Measurements from ENCODE around the gene AP3S2.
"Not testable (repeated sequence)": the region's sequence is repeated elsewhere in the genome, so short reads cannot be mapped to it uniquely, and the experiment has no call there.

AP3S2 gene

GRCh38 chr15:89903858-89904130 lies 10.0 kb upstream of the AP3S2 start:
- DNase-seq (ENCODE audit: extremely low read depth in 1 of 2, low read depth in 1 of 2) = no peak

DNA sequence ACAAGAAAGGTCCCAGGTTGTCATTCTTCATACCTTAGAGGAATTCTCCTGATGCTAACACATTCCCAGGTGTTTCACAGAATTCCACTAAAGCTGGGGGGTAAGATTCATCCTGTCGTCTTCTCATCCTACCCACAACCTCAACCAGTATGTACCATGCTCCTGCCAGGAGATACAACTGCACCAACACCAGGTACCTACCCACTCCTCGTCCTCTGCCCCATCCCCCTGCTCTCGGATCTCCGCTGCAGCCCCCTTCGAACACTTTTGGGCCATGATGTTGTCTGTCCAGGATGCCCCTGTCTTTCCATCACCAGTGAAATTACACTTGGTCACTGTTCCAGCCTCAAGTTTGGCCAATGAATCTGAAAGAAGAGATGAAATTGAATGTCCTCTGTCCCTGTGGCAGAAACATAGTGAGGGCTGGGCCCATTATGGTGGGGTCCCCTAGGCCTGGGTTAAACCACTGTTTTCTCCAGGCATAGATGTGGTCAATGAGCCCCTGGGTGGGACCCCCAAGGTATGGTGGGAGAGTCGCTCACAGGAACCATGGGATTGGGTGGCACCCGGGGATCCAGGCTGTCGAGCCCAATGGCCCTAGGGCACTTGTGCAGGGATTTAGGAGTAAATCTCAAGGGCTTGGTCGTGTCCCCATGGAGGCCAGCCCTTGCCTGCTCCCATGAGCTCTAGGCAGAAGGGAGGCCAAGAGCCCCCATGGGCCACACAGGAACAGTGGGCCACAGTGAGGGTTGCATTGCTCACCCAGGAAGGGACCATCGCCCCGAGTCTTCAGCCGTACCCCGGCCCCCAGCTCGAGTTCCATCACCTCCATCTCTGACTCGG lies 9.4 kb upstream of the AP3S2 start:
- no peak for DNase-seq (ENCODE audit: extremely low read depth in 1 of 2, low read depth in 1 of 2)

- no peak for DNase-seq (ENCODE audit: extremely low read depth in 1 of 2, low read depth in 1 of 2)
These were observed 7.1 kb upstream of the AP3S2 start for GRCh38 chr15:89900849-89901248.

- DNase-seq (ENCODE audit: extremely low read depth in 1 of 2, low read depth in 1 of 2) = no peak
These were observed 6.3 kb upstream of the AP3S2 start for GRCh38 chr15:89899951-89900567.

DNA sequence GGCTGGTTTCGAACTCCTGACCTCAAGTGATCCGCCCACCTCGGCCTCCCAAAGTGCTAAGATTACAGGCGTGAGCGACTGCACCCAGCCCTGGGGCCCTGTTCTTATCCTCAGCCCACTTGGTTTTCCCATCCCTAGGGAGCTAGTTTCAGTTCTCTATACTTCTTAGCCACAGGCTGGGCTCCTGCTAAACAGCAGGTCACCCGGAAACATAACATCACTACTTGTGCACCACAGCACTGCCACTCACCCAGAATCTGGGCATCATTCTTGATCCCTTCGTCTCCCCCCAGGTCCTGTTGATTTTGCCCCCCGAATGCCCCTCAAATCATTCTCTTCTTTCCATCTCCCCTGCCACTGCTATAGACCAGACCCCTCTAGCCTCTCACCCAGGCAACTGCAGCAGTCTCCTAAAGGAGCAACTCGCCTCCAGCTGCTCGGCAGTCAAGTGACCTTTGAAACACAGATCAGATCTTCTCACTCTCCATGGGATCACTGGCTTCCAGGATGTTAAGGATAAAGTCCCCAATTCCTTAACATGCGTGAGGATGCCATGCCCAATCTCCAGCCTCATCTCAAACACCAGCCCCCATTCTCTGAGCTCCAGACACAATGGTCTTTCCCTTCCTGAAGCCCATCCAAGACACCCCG lies 5.6 kb upstream of the AP3S2 start:
- DNase-seq (ENCODE audit: extremely low read depth in 1 of 2, low read depth in 1 of 2) = no peak

- DNase-seq (ENCODE audit: extremely low read depth in 1 of 2, low read depth in 1 of 2) = peak in 1 of 2 donors; percentile 8
These were observed 5.0 kb upstream of the AP3S2 start for GRCh38 chr15:89898614-89899294.

- DNase-seq (ENCODE audit: extremely low read depth in 1 of 2, low read depth in 1 of 2) = no peak
These were observed 4.4 kb upstream of the AP3S2 start for GRCh38 chr15:89898146-89898545.

GRCh38 chr15:89893027-89893426 lies 767 bp downstream of the AP3S2 start:
- DNase-seq (ENCODE audit: extremely low read depth in 1 of 2, low read depth in 1 of 2) = no peak

DNA sequence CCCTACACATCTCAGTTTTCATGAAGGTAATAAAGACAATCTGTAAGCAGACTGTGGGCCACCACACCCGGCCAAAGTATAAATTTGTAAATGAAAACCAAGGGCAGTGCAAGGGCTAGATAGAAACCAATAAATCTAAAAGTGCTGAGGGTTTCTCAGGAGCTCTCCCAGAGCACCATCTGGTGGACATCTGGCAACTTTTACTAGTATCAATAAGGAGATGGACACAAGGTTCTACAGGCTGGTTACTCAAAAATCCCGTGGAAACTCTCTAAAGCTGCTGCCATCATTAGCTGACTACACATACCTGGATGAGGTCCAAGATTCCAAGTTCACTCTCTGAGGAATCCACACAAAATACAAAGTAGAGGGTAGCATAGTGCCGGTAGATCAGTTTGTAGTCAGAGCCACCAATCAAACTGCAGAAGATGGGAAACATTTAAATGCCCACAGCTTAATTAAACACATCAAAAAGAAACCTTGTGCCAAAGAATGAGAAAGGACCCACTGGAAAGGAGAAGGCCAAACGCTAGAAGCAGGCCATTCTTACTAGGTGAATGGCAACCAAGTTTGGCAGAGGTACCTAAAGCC lies 5.5 kb downstream of the AP3S2 start:
- no peak for DNase-seq (ENCODE audit: extremely low read depth in 1 of 2, low read depth in 1 of 2)

- no peak for DNase-seq (ENCODE audit: extremely low read depth in 1 of 2, low read depth in 1 of 2)
These were observed 8.2 kb downstream of the AP3S2 start for GRCh38 chr15:89885611-89886010.

DNA sequence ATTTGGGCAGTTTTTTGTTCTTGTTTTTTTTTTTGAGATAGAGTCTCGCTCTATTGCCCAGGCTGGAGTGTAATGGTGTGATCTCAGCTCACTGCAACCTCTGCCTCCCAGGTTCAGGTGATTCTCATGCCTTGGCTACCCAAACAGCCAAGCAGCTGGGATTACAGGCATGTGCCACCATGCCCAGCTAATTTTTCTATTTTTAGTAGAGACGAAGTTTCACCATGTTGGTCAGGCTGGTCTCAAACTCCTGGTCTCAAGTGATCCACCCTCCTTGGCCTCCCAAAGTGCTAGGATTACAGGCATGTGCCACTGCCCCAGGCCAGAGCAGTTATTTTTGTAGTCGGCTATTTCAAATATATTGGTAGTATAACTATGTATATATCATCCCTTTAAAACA lies 8.6 kb downstream of the AP3S2 start:
- DNase-seq (ENCODE audit: extremely low read depth in 1 of 2, low read depth in 1 of 2) = not testable (repeated sequence)

- DNase-seq (ENCODE audit: extremely low read depth in 1 of 2, low read depth in 1 of 2) = no peak
These were observed 10.3 kb downstream of the AP3S2 start for GRCh38 chr15:89883518-89883917.

GRCh38 chr15:89880727-89881126 lies 13.1 kb downstream of the AP3S2 start:
- no peak for DNase-seq (ENCODE audit: extremely low read depth in 1 of 2, low read depth in 1 of 2)

GRCh38 chr15:89878323-89878722 lies 15.5 kb downstream of the AP3S2 start:
- DNase-seq (ENCODE audit: extremely low read depth in 1 of 2, low read depth in 1 of 2) = no peak

DNA sequence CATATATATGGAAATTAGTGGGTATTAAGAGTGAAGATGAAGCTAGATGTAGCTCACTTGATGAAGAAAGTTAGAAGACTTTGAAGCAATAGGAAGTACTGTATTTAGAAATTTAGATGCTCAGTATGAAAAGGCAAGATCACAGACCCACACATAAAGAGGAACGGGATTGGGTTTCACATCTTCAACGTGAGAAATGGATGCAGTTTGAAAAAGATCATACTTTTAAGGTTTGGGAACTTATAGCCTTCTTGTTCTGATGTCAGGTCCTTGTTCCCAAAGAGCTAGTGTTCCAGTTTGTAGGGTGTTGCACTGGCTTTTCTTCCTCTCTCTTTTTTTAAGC lies 16.7 kb downstream of the AP3S2 start:
- DNase-seq (ENCODE audit: extremely low read depth in 1 of 2, low read depth in 1 of 2) = no peak

DNA sequence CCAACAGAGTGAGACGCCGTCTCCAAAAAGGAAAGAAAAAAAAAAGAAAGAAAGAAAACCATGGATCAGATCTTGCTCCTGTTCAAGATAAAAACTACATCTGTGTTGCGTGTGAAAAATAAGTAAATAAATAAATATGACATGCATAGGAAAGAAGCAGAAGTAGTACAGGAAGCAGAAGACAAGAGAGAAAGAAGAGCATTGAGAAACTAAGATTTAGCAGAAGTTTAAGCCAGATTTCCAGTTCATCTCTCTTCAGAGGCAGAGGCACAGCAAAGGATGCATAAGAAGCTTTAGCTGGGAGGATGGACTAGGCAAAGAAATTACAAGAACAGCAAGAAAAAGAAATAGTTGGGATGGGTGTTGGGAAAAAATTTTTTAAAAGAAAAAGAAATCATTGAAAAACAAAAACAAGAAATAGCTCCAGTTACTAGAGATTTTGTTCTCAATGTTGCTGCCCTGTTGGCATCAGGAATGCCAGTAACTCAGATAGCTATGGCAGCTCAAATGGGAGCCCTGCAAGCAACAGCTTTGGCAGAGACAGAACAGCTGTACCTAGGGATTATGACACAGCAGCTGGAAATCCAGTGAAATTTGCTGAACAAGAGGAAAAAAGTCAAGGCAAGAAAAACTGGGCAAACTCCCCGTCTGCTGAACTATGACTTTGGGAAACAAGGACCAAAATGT lies 17.3 kb downstream of the AP3S2 start:
- DNase-seq (ENCODE audit: extremely low read depth in 1 of 2, low read depth in 1 of 2) = no peak

DNA sequence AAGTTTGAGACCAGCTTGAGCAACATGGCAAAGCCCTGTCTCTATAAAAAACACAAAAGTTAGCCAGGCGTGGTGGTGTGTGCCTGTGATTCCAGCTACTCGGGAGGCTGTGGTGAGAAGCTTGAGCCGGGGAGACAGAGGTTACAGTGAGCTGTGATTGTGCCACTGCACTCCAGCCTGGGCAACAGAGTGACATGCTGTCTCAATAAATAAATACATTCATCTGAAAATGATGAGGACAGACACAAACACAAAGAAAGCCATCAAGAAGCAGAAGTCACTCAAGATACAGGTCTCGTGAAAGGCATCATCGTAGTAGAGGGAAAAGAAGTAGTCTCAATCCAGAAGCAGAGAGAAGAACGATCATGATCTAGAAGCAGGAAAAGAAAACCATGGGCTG lies 18.1 kb downstream of the AP3S2 start:
- DNase-seq (ENCODE audit: extremely low read depth in 1 of 2, low read depth in 1 of 2) = no peak

- peak; percentile 46 to 72 for DNase-seq (ENCODE audit: extremely low read depth in 1 of 2, low read depth in 1 of 2)
These were observed 18.7 kb downstream of the AP3S2 start for GRCh38 chr15:89874926-89875564.

GRCh38 chr15:89870688-89871288 lies 23.0 kb downstream of the AP3S2 start:
- no peak for DNase-seq (ENCODE audit: extremely low read depth in 1 of 2, low read depth in 1 of 2)

DNA sequence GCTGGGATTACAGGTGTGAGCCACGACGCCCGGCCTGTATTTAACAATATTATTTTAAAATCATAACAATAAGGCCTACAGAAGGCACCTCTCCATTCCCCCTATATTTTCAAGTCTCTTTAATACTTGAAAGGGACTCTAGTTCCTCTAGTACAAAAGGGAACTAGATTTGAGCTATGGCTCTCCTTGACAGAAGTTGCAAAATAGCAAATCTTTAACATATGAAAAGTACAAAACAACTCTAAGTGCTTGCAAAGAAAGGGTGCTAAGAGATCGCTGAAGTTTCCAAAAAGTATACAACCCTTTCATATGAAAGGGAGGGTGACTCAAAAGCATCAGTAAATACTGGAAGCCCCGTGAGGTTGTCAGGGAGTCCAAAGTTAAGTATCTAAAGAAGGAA lies 23.8 kb downstream of the AP3S2 start:
- DNase-seq (ENCODE audit: extremely low read depth in 1 of 2, low read depth in 1 of 2) = no peak

Data from activated CD8-positive, alpha-beta memory T cell treated with anti-CD3 and anti-CD28 coated beads for 1 hour (primary cell).